HG02642 (cell line): ENCODE measurements around the gene PRR15L.
A peak's percentile ranks its signal among the peaks of the same experiment; 100 is the strongest.
"Not testable (repeated sequence)": the region's sequence is repeated elsewhere in the genome, so short reads cannot be mapped to it uniquely, and the experiment has no call there.

Experiments
- ATAC-seq: cut with Tn5 transposase; IDR thresholded peaks from one replicate; pipeline ENCODE4 v1.9.1; 2021; ENCODE audit warnings: mild to moderate bottlenecking; ENCODE audit not compliant: unreplicated experiment, poor library complexity

Gene PRR15L

DNA sequence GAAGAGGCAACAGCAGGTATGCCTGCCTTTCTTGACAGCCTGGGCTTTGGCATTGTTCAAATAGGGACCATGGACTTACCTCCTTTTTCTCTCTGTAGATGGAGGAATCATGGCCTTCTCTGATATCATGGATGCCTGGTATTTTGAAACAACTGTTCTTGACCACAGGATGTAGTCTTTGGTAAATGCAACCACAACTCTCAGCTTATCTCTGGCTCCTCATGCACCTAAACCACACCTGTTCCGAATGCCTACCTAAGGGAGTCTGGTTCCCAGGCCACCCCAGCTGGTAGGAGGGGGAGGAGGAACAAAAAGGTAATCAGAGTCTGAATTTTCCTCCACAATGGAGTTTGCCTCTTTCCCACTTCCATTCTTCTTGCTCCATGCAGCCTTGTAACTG, 32.0 kb upstream of the PRR15L start:
- ATAC-seq: no peak

DNA sequence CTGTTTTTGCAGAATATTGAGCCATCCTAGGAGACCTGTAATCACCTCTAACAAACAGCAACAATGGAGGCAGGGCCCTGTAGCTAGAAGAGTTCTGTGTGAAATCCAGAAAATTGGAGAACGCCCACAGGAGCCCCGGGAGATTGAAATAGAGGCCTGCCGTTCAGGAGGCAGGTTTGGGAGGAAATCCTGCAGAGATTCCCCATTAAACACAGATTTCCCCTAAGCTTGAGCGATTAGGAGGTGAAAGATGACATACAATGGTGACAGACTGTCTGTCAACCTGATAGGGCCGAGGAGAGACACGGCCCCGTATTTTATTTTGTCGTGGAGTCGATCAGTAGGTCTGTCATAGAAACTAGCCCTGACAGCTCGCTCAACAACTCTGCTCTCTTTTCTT, 31.5 kb upstream of the PRR15L start:
- no peak for ATAC-seq

DNA sequence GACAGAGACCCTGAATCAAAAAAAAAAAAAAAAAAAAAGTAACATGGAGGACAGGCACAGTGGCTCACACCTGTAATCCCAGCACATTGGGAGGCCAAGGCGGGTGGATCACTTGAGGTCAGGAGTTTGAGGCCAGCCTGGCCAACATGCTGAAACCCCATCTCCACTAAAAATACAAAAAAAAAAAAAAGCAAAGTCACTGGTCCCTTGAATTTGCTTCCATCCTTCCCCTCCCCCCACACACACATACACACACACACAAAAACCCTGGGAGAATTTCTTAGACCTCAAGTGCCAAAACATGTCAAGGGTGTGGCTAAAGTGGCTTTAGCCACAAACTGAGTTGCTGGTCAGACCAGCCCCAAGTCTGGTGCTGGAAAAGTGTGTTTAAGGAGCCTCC, 30.8 kb upstream of the PRR15L start:
- ATAC-seq: not testable (repeated sequence)

DNA sequence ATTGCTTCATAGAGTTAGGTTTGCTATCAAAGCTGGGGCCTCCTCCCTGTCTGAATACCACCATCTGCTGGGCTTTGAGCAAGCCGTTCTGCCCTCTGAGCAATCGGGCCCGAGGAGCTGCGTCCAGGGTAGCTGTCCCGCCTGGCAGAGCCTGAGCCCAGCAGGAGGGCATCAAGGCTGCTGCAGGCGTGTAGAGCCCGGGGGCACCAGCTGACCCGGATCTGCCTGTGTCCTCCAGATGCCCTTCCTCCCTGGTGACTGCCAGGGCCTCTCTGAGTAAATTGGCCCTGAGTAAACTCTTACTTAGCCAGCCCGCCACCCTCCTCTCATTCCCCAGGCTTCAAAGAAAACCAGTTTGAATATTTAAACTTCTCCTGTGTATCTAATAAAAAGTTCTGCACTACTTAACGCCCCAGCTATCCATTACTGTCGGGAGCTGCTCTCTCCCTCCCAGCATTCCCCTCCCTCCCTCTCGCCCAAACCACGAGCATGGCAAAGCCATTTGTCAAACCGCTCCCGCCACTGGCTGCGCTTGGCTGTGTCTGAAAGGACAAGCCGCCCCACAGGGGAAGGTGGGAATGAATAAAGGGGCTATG, 29.7 kb upstream of the PRR15L start:
- no peak for ATAC-seq

DNA sequence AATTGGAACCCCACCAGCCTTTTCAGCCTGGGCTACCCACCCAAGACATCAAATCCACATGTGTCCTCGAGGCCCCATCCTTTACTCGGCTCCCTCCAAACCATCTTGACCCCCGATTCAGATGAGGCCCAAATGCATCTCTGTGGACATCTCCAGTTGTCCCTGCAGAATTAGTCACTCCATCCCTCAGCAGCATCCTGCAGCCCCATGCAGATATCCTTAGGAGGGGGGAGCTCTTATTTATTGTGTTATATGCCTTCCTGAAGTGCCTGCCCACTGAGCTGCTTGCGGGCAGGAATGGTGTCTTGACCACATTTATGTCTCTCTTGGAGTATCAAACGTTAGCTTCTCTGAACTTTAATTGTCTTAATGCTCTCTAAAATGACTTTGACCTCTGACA, 28.8 kb upstream of the PRR15L start:
- ATAC-seq: no peak

DNA sequence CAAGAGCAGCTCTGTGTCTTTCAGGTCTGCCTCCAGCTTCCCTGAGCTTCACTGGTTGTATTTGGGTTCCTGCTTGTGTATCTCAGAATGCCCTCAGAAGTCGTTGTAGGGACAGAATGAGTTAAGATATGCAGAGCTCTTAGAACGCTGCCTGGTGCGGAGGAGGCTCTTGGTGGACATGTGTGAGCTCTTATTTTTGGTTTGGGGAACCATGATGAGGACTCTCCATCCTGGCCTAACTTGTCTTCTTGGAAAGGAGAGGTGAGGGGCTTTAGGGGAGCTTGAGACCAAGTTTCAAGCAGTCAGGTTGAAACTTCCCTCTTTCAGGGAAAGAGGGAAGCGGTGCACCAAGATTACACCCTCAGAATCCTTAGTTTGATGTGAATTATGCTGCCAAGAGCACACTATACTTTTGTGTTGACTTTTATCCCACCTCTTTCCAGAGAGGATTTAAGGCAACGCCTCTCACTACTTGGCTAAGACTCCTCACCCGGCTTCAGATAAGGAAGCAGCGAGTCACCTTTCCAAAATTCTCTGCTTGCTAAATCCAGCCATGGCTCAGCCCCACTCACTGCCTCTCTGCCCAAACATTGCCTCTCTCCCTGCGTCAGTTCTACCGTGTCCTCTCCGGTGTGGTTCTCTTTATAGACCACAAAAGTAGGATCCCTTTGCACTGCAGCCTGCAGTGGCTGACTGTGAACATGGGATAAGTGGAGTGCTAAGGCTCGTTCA, 26.0 kb upstream of the PRR15L start:
- ATAC-seq: no peak

DNA sequence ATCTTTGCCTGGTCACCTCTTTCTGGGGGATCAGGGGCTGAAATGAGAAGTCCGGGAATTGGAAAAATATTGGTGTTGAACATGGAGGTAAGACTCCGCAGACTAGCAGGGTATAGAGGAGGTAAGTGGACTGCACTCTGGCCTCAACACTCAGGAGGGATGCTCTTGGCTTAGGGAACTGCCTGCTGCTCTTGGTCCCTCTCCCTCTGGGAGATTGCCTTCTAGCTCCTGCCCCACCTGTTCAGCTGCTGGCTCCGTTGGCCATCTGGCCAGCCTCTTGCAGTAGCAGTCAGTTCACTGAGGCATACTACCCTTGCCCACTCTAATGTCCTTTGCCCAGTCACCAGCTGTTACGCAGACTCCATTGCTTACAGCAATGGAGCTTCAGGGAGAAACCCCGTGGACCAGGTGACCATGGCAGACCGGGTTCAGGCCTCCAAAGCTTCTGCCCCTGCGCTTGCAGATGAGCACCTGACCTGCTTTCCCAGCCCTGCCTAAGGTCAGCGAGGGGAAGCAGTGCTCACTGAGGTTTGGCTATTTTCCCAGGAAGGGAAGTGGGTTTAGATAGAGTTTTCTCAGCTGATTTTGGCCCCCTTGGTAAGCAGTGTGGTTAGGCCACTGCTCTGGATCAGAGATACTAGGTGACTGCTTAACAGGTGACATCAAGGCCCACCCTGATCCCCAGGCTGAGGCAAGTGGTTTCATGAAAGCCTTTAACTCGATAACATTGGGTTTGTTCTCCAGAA, 25.1 kb upstream of the PRR15L start:
- ATAC-seq: no peak

DNA sequence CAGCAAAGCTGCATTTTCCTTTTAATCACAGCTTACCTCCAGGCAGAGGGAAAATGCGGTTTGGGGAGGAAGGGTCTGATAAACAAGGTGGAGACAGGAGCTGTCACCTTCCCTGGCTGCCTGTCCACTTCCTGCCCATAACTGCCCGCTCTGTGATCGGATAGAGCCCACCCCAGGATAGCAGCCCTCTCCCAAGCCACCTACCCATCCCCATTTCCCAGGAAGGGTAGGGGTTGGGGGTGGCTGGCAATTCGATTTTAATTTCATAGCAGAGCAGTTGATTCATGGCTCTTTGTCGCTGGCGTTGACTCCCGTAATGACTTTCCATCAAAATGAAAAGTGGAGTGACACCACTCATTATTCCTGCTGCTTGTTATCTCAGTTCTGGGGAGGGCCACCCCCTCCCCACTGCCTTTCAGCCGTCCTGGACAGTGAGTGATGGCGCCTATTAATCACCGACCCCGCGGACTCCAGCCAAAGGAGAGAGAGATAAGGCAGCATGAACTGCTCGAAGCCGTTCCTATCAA, 24.5 kb upstream of the PRR15L start:
- no peak for ATAC-seq

DNA sequence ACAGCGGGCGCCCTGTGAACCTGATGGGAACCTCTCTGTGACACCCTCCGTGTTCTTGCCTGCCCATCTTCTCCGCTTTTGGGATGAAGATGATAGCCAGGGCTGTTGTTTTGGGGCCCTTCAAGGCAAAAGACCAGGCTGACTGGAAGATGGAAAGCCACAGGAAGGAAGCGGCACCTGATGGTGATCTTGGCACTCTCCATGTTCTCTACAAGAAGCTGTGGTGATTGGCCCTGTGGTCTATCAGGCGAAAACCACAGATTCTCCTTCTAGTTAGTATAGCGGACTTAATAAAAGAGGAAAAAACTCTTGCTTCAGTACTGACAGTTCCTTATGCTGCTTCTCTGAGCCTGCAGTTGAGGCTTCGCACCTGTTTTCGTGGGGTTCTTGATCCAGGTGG, 23.8 kb upstream of the PRR15L start:
- no peak for ATAC-seq

DNA sequence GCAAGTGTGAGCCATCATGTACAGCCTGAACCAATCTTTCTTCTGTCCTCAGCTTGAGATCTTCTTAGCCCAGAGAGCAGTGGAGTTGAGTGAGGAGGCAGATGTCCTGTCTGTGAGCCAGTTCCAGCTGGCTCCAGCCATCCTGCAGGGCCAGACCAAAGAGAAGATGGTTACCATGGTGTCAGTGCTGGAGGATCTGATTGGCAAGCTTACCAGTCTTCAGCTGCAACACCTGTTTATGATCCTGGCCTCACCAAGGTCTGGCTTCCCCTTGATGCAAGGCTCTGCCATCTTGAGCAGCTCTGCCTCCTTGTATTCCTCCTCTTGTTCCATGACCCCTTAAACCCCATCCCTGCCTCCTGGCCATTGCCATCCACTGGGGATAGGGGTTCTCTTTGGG, 22.9 kb upstream of the PRR15L start:
- ATAC-seq: no peak

DNA sequence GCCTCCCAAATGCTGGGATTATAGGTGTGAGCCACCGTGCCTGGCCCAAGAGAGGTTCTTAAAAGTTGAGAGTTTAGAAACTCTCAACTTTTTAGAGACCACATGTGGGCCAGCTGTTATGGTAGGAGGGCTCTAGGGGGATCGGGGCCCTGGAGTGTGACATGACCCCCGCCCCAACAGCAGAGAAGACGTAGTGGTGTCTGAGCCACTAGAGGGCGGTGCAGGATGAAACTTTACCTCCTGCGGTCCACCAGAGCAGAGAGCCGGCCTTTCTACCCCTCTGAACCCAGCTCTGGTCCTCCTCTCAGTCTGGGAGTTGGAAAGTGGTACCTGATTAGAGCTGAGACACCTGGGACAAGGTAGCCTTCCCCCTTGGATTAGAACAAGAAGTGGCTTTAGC, 20.6 kb upstream of the PRR15L start:
- no peak for ATAC-seq

DNA sequence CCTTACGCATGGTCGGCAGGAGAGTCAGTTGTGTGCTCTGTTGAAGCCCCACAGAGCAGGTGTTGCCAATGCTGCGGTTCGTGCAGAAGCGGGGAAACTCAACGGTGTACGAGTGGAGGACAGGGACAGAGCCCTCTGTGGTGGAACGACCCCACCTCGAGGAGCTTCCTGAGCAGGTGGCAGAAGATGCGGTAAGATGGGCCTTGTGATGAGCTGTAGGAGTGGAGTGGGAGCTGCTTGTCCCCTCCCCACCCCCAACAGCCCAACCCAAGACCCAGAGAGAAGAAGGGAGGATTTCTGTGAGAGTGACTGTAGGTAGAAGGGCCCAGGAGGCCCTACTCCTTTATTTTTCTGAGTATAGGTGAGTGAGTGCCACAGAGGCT, 18.1 kb upstream of the PRR15L start:
- no peak for ATAC-seq

DNA sequence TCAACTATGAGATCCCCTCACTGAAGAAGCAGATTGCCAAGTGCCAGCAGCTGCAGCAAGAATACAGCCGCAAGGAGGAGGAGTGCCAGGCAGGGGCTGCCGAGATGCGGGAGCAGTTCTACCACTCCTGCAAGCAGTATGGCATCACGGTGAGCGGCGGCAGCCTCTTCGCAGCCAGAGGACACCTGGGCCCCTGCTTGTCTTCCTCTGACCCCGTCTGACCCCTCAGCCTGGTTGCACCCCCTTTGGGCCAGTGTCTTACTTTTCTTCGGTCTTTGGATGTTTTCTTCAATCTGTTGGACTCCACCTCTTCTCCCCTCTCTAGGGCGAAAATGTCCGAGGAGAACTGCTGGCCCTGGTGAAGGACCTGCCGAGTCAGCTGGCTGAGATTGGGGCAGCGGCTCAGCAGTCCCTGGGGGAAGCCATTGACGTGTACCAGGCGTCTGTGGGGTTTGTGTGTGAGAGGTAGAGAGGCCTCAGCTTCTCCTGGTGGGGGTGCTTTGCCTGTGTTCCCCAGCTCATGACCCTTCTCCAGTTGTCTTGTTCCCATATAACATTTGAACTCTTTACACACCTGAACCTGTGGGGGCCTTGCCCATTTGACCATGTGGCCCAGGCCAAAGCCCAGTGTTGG, 17.6 kb upstream of the PRR15L start:
- no peak for ATAC-seq

DNA sequence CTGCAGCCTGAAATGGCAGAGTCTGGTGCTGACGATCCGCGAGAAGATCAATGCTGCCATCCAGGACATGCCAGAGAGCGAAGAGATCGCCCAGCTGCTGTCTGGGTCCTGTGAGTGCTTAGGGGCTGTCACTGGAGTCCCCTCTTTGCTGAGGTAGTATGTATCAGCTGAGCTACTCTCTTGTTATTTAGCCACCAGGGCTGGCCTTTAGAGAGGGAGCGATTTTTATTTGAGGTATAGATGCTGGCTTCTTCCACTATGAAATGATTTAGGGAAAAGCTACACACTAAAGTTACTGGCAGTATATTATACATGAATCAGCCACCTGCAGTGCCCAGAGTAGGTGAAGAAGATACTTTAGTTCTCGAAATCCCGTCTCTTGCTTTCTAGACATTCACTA, 15.9 kb upstream of the PRR15L start:
- no peak for ATAC-seq

DNA sequence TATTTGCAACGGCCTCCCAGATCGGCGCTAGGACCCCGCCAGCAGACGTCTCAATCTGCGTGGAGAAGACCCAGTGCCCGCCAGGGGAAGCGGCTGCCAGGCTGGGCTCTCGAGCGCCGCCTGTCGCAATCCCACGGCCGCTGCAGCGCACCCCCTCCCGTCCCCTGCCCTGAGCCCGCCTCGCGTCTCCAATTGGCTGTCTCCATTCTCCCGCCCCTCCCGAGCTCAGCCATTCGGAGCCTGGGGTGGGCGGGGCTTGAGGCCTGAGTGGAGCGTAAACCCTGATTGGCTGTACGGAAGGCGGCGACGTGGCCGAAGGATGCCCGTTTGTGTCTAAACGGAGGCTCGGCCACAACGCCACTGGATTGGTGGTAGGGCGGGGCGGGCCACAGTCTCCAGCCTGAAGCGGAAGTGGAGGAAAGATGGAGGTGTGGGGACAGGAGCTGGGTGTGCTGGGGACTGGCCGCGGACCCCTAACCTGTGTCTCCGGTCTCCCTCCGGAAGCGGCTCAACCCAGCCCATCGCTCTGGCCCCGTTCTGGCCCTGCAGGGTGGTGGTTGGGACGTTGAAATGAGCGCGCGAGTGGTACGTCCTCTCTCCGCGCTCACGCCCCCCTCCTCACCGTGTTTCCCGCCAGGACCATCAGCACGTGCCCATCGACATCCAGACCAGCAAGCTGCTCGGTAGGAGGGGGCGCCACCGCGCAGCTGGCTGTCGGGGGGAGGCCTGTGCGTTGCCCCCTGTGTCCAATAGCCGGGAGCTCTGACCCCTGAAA, 13.2 kb upstream of the PRR15L start, which contains the start of gene CDK5RAP3:
Gene CDK5RAP3, plus strand, starts transcription at position 389 of the 775 bp plus-strand sequence. Its CDS starts 34 bp downstream, at position 423.
- peak; percentile 97 for ATAC-seq

DNA sequence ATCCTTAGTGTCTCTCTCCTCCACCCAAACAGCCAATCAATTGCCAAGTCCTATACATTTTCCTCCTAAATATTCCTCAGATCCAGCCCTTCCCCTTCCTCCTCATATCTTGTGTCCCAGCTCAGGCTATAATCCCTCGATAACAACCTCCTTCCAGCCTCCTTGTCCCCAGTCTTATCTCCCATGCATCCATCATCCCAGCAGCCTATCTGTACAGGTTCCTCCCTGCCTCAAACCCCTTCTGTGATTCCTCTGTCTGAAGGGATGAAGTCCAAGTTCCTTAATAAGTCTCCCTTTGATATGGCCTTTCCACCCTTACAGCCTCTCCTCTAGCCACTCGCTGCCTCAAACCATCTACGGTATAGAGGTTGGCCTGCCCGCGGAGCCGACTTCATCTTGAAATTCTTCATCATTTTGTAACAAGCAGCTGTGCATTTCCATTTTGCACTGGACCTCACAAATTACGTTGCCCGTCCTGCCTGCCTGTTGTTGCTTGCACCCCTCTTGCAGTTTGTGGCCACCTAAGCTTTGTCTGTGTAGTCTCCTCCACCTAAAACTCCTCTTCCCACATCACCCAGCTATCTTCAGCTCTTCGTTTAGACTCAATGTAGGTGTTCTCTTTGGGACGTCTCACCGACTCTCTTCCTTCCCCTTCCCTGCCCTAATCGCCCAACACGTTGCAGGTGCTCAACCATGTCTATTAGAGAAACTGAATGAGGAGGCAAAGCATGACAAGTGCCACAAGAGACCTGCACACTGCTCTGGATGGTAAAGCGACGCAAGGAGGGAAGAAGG, 12.4 kb upstream of the PRR15L start:
- ATAC-seq: no peak

DNA sequence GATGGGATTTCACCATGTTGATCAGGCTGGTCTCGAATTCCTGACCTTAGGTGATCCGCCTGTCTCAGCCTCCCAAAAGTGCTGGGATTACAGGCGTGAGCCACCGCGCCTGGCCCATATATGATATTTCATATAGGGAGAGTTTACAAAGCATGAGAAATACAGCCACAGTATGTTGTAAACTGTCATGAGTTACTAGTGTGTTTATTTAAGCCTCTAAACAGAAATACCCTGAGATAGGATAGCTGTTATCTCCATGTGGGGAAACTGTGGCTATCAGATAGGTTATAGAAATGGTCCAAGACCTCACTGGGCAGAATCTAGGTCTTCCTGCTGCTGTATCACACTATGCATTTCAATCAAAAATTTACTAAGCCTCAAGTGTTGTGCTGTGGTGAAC, 11.2 kb upstream of the PRR15L start:
- ATAC-seq: no peak

DNA sequence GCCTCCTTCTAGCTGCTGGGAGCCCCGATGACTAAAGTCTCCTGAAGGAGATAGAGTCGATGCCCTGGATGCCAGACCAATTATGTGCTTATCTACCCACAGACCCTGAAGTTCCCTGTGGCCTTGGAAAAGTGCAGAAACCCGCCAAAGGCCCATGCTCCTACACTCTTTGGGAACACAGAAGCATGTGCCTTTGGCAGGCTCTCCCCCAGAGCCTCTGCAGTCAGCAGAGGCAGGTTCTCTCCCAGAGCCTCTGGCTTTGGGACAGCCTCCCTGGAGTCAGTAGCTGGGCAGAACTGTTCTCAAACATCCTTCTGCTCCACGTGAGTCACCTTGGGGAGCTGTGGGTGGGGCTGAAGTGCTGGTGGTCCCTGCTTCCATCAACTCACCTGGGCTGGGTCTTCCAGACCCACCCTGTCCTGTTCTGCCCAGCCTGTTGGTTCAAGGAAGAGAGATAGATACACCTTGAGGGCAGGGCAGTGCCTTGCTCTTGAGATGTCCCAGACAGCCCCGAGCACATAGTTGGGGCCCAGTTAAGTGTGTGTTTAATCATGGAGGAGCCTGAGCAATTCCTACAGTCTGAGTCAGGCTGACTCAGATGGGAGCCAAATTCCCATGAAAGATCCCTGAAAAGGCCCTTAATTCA, 10.0 kb upstream of the PRR15L start:
- no peak for ATAC-seq

DNA sequence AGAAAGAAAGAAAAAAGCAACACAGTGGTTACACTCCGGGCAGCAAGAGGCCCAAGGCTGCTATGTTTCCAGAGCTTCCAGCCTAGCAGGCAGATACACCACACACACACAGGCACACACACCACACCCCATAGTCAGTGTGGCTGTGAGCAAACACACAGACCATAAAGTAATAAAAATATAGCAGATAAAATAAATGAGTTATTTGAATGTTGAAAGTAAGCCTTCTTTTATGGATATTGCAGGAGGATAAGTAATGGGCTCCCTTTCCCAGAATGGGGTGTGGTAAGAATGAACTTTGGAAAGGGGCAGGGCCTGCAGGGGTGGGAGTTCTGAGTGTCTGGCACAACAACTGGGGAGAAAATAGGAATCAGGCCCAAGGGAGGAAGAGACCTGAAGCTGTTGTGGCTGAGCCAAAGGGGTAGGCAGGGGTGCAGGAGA, 8.4 kb upstream of the PRR15L start:
- no peak for ATAC-seq
